ENCODE data around the gene OAS1.
A peak's percentile ranks its signal among the peaks of the same experiment; 100 is the strongest.

OAS1 gene

GRCh38 chr12:112901271-112901670, 5.5 kb upstream of the OAS1 start:
- no peaks in the 10 kb centered on the region for H3K9me2 ChIP-seq (replicated peaks; ENCODE audit: control insufficient read depth, low read length)
- no peak overlapping the region for H3K27ac ChIP-seq (ENCODE audit: low read depth, low read length)
- H3K4me2 ChIP-seq (ENCODE audit: low read length), result no peak overlapping the region
- peaks cover 56% of the 10 kb centered on the region for H3K4me1 ChIP-seq (ENCODE audit: control insufficient read depth, low read length)
- H3K36me3 ChIP-seq (ENCODE audit: control insufficient read depth, low read length), result no peaks in the 10 kb centered on the region
- H3K27me3 ChIP-seq (ENCODE audit: control insufficient read depth, low read length), result peaks cover 20% of the 10 kb centered on the region; the same call in 1 of the 2 replicates
- peaks cover 14% of the 10 kb centered on the region for H3F3A ChIP-seq (ENCODE audit: control insufficient read depth, insufficient read depth)
- no peaks in the 10 kb centered on the region for H4K20me1 ChIP-seq (ENCODE audit: control insufficient read depth, insufficient read depth, low read depth, low read length)
- TF ChIP-seq EZH2phosphoT487 (IDR thresholded peaks at IDR 0.05; ENCODE audit: borderline replicate concordance, low read length), result no peak
- TF ChIP-seq, protein P1, sequence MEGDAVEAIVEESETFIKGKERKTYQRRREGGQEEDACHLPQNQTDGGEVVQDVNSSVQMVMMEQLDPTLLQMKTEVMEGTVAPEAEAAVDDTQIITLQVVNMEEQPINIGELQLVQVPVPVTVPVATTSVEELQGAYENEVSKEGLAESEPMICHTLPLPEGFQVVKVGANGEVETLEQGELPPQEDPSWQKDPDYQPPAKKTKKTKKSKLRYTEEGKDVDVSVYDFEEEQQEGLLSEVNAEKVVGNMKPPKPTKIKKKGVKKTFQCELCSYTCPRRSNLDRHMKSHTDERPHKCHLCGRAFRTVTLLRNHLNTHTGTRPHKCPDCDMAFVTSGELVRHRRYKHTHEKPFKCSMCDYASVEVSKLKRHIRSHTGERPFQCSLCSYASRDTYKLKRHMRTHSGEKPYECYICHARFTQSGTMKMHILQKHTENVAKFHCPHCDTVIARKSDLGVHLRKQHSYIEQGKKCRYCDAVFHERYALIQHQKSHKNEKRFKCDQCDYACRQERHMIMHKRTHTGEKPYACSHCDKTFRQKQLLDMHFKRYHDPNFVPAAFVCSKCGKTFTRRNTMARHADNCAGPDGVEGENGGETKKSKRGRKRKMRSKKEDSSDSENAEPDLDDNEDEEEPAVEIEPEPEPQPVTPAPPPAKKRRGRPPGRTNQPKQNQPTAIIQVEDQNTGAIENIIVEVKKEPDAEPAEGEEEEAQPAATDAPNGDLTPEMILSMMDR (IDR thresholded peaks at IDR 0.05; ENCODE audit: low read depth, low read length, poor library complexity, severe bottlenecking), result no peak
- H3K4me3 ChIP-seq (ENCODE audit: low read length), result no peak overlapping the region
- H3K9me3 ChIP-seq (ENCODE audit: control insufficient read depth, insufficient read depth, low read length), result no peaks in the 10 kb centered on the region
- no peaks in the 10 kb centered on the region for H3K79me2 ChIP-seq (ENCODE audit: control insufficient read depth, low read length)

DNA sequence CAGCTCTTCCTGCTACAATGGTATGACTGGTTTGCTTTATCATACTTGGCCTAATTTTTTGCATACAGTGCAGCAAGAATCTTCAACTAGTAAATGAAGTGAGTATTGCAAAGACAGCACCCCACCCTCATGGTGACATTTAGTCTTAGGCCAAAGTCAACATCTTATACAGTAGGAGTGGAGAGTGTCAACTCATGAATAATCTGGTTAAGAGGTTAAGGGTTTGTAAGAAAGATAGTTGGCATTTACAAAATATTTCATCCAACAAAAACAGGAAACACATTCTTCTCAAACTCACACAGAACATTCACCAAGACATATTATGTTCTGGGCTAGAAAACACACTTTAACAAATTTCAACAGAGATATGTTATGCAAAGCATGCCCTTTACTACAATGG, 2.2 kb upstream of the OAS1 start:
- Histone ChIP-seq H3K36me3 (ENCODE audit: control insufficient read depth, low read length) (no peaks in the 10 kb centered on the region), H3K4me2 (ENCODE audit: low read length) (peak overlapping the region; percentile 29; the same call in 1 of the 2 replicates), H3K4me1 (ENCODE audit: control insufficient read depth, low read length) (peaks cover 89% of the 10 kb centered on the region), H3K9me3 (ENCODE audit: control insufficient read depth, insufficient read depth, low read length) (no peaks in the 10 kb centered on the region), H3K9me2 (replicated peaks; ENCODE audit: control insufficient read depth, low read length) (no peaks in the 10 kb centered on the region), H3K27me3 (ENCODE audit: control insufficient read depth, low read length) (no peaks in the 10 kb centered on the region), H3F3A (ENCODE audit: control insufficient read depth, insufficient read depth) (peaks cover 36% of the 10 kb centered on the region), H3K27ac (ENCODE audit: low read depth, low read length) (no peak overlapping the region), H3K4me3 (ENCODE audit: low read length) (no peak overlapping the region), H4K20me1 (ENCODE audit: control insufficient read depth, insufficient read depth, low read depth, low read length) (no peaks in the 10 kb centered on the region), H3K79me2 (ENCODE audit: control insufficient read depth, low read length) (no peaks in the 10 kb centered on the region)
- TF ChIP-seq, protein P1 (IDR thresholded peaks at IDR 0.05; ENCODE audit: low read depth, low read length, poor library complexity, severe bottlenecking), result no peak
- no peak for TF ChIP-seq EZH2phosphoT487 (IDR thresholded peaks at IDR 0.05; ENCODE audit: borderline replicate concordance, low read length)

GRCh38 chr12:112905451-112906089, 1.2 kb upstream of the OAS1 start:
- Histone ChIP-seq H3K9me3 (ENCODE audit: control insufficient read depth, insufficient read depth, low read length) (no peaks in the 10 kb centered on the region), H3F3A (ENCODE audit: control insufficient read depth, insufficient read depth) (peaks cover 36% of the 10 kb centered on the region), H3K27me3 (ENCODE audit: control insufficient read depth, low read length) (no peaks in the 10 kb centered on the region), H3K9me2 (replicated peaks; ENCODE audit: control insufficient read depth, low read length) (no peaks in the 10 kb centered on the region), H3K4me3 (ENCODE audit: low read length) (no peak overlapping the region), H3K79me2 (ENCODE audit: control insufficient read depth, low read length) (no peaks in the 10 kb centered on the region), H4K20me1 (ENCODE audit: control insufficient read depth, insufficient read depth, low read depth, low read length) (no peaks in the 10 kb centered on the region), H3K4me1 (ENCODE audit: control insufficient read depth, low read length) (peaks cover 88% of the 10 kb centered on the region), H3K36me3 (ENCODE audit: control insufficient read depth, low read length) (no peaks in the 10 kb centered on the region), H3K27ac (ENCODE audit: low read depth, low read length) (peak overlapping the region; percentile 95), H3K4me2 (ENCODE audit: low read length) (peak overlapping the region; percentile 100)
- TF ChIP-seq, protein P1 (IDR thresholded peaks at IDR 0.05; ENCODE audit: low read depth, low read length, poor library complexity, severe bottlenecking), result no peak
- no peak for TF ChIP-seq EZH2phosphoT487 (IDR thresholded peaks at IDR 0.05; ENCODE audit: borderline replicate concordance, low read length)

Data from DOHH2 (cell line).